DOHH2 (cell line): ENCODE measurements around the gene NBEA.

Experiments
- H3F3A ChIP-seq: fragments of 200-600 bp; sonication (generic), shearing (Covaris generic); 2 replicates; pipeline ENCODE4 v1.6.0; 2016; ENCODE audit warnings: antibody characterized with exemption, mild to moderate bottlenecking; ENCODE audit not compliant: control insufficient read depth, insufficient read depth
- H3K27ac ChIP-seq: fragments of 200-600 bp; sonication (generic); 2 replicates; pipeline ENCODE4 v1.5.1; 2014; ENCODE audit warnings: low read depth, mild to moderate bottlenecking, low read length, moderate library complexity
- H3K27me3 ChIP-seq: fragments of 200-600 bp; sonication (generic); 2 replicates; pipeline ENCODE4 v1.6.1; 2014; ENCODE audit warnings: mild to moderate bottlenecking, low read length, mixed read lengths; ENCODE audit not compliant: control insufficient read depth
- H3K36me3 ChIP-seq: fragments of 200-600 bp; sonication (generic); 2 replicates; pipeline ENCODE4 v1.6.1; 2014; ENCODE audit warnings: mild to moderate bottlenecking, low read length, moderate library complexity, mixed read lengths; ENCODE audit not compliant: control insufficient read depth
- H3K4me1 ChIP-seq: fragments of 200-600 bp; sonication (generic); 2 replicates; pipeline ENCODE4 v1.6.1; 2014; ENCODE audit warnings: mild to moderate bottlenecking, low read length, mixed read lengths; ENCODE audit not compliant: control insufficient read depth
- H3K4me2 ChIP-seq: fragments of 200-600 bp; sonication (generic); 2 replicates; pipeline ENCODE4 v1.6.0; 2014; ENCODE audit warnings: mild to moderate bottlenecking, low read length, moderate library complexity
- H3K4me3 ChIP-seq: fragments of 200-600 bp; sonication (generic); 2 replicates; pipeline ENCODE4 v1.5.1; 2014; ENCODE audit warnings: mild to moderate bottlenecking, low read length, mixed read lengths
- H3K79me2 ChIP-seq: fragments of 200-600 bp; sonication (generic); 2 replicates; pipeline ENCODE4 v1.6.1; 2014; ENCODE audit warnings: mild to moderate bottlenecking, low read length, mixed read lengths; ENCODE audit not compliant: control insufficient read depth
- H3K9me2 ChIP-seq: fragments of 200-600 bp; sonication (generic); replicated peaks from 2 replicates; pipeline ENCODE4 v1.6.1; 2014; ENCODE audit warnings: mild to moderate bottlenecking, low read length, mixed read lengths; ENCODE audit not compliant: control insufficient read depth
- H3K9me3 ChIP-seq: fragments of 200-600 bp; sonication (generic); 2 replicates; pipeline ENCODE4 v1.6.1; 2014; ENCODE audit warnings: antibody characterized with exemption, low read length, mixed read lengths; ENCODE audit not compliant: control insufficient read depth, insufficient read depth
- H4K20me1 ChIP-seq: fragments of 200-600 bp; sonication (generic); 2 replicates; pipeline ENCODE4 v1.6.0; 2014; ENCODE audit warnings: low read depth, mild to moderate bottlenecking, antibody characterized with exemption, low read length, moderate library complexity; ENCODE audit not compliant: control insufficient read depth, insufficient read depth
- EZH2phosphoT487 ChIP-seq: fragments of 200-600 bp; sonication (generic); IDR thresholded peaks from 2 replicates; pipeline ENCODE4 v1.6.1; 2017; ENCODE audit warnings: borderline replicate concordance, mild to moderate bottlenecking, antibody characterized with exemption, low read length, moderate library complexity, mixed read lengths
- TF ChIP-seq, protein P1 (sequence below): fragments of 200-600 bp; sonication (generic); IDR thresholded peaks from one replicate; pipeline ENCODE4 v1.5.1; 2014; ENCODE audit warnings: antibody characterized with exemption, mild to moderate bottlenecking, low read depth, low read length; ENCODE audit not compliant: poor library complexity, severe bottlenecking

Gene NBEA

GRCh38 chr13:35146686-35147085, 204.6 kb downstream of the NBEA start:
- Histone ChIP-seq H3K9me3 (peaks cover 12% of the 10 kb centered on the region; the same call in 1 of the 2 replicates), H3K9me2 (no peaks in the 10 kb centered on the region), H3K79me2 (no peaks in the 10 kb centered on the region), H3K4me3 (no peak overlapping the region), H3K27me3 (no peaks in the 10 kb centered on the region), H4K20me1 (no peaks in the 10 kb centered on the region), H3K4me1 (no peaks in the 10 kb centered on the region), H3K27ac (no peak overlapping the region), H3F3A (no peaks in the 10 kb centered on the region), H3K4me2 (no peak overlapping the region), H3K36me3 (peaks cover 3% of the 10 kb centered on the region; the same call in 1 of the 2 replicates)
- TF ChIP-seq, protein P1, sequence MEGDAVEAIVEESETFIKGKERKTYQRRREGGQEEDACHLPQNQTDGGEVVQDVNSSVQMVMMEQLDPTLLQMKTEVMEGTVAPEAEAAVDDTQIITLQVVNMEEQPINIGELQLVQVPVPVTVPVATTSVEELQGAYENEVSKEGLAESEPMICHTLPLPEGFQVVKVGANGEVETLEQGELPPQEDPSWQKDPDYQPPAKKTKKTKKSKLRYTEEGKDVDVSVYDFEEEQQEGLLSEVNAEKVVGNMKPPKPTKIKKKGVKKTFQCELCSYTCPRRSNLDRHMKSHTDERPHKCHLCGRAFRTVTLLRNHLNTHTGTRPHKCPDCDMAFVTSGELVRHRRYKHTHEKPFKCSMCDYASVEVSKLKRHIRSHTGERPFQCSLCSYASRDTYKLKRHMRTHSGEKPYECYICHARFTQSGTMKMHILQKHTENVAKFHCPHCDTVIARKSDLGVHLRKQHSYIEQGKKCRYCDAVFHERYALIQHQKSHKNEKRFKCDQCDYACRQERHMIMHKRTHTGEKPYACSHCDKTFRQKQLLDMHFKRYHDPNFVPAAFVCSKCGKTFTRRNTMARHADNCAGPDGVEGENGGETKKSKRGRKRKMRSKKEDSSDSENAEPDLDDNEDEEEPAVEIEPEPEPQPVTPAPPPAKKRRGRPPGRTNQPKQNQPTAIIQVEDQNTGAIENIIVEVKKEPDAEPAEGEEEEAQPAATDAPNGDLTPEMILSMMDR, result no peak
- no peak for TF ChIP-seq EZH2phosphoT487

DNA sequence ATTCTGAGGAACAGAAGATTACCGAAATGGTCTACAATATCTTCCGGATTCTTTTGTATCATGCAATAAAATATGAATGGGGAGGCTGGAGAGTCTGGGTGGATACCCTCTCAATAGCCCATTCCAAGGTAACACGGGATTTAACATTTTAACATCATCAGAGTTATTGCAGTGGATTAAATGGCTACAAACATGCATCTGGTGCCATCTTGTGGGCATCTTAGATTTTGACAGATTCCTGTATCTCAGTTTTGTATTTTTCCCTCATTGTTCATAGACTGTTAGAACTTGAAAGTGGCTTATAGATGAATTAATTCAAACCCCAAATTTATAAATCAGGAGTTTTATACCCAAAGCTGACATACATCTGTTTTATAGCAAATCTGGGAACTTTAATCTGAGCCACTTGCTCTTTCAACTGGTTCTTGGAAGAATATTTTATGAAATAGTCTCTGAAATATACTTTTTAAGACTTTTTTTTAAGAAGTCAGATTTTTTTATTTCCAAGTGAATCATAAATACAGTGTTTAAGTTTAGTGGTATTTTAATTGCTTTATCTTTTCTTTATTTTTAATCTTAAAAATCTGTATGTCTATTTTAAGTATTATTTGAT, 215.2 kb downstream of the NBEA start:
- no peak overlapping the region for H3K27ac ChIP-seq
- no peaks in the 10 kb centered on the region for H3F3A ChIP-seq
- H3K9me3 ChIP-seq, result no peaks in the 10 kb centered on the region
- no peaks in the 10 kb centered on the region for H3K9me2 ChIP-seq
- H3K27me3 ChIP-seq, result no peaks in the 10 kb centered on the region
- no peak overlapping the region for H3K4me2 ChIP-seq
- no peaks in the 10 kb centered on the region for H3K79me2 ChIP-seq
- H3K4me3 ChIP-seq, result no peak overlapping the region
- no peaks in the 10 kb centered on the region for H4K20me1 ChIP-seq
- TF ChIP-seq, protein P1, result peak; percentile 64
- TF ChIP-seq EZH2phosphoT487, result no peak
- no peaks in the 10 kb centered on the region for H3K36me3 ChIP-seq
- H3K4me1 ChIP-seq, result peaks cover 1% of the 10 kb centered on the region

DNA sequence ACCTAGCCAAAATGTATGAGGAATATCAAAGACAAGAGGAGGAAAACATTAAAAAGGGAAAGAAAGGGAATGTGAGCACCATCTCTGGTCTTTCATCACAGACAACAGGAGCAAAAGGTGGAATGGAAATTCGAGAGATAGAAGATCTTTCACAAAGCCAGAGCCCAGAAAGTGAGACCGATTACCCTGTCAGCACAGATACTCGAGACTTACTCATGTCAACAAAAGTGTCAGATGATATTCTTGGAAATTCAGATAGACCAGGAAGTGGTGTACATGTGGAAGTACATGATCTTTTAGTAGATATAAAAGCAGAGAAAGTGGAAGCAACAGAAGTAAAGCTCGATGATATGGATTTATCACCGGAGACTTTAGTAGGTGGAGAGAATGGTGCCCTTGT, 217.0 kb downstream of the NBEA start:
- H3K79me2 ChIP-seq, result no peaks in the 10 kb centered on the region
- H3K4me2 ChIP-seq, result no peak overlapping the region

More for the DNA sequence above, 217.0 kb downstream of the NBEA start:
- no peak for TF ChIP-seq EZH2phosphoT487
- TF ChIP-seq, protein P1, result no peak
- Histone ChIP-seq H3K4me1 (peaks cover 5% of the 10 kb centered on the region), H3K36me3 (no peaks in the 10 kb centered on the region), H3K9me3 (no peaks in the 10 kb centered on the region), H3K4me3 (no peak overlapping the region), H3K27me3 (no peaks in the 10 kb centered on the region), H3F3A (no peaks in the 10 kb centered on the region), H3K9me2 (no peaks in the 10 kb centered on the region), H3K27ac (no peak overlapping the region), H4K20me1 (no peaks in the 10 kb centered on the region)
